ENCODE results near the gene SLC4A4. TPM values are rescaled to one million over a fixed set of nuclear protein-coding genes. Genes with fewer than 3 reads are reported as not detected.

SLC4A4 gene
- total RNA-seq, 2 experiments from 2014 or later = 0.08 to 0.14 TPM

DNA sequence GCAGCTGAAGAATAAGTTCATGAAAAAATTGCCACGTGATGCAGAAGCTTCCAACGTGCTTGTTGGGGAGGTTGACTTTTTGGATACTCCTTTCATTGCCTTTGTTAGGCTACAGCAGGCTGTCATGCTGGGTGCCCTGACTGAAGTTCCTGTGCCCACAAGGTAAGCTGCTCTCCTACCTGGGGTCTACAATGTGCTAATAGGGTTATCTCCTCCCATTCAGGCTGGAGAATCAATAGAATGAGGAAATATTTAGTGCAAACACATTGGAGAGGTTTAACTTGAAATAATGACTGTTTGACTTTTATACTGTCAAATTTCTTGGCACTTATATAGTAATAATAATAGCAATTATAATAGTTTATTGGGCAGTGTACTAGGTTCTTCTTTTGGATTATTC is 101.8 kb downstream of the SLC4A4 start:
- Histone ChIP-seq H3K9me3 (ENCODE audit: control insufficient read depth in 1 of 2, insufficient read depth in 1 of 2, low read length in 2 of 2) (peaks cover 0 to 5% of the 10 kb centered on the region in 2 experiments), H3K36me3 (ENCODE audit: insufficient read depth, low read length) (no peaks in the 10 kb centered on the region), H3K27ac (ENCODE audit: low read depth in 1 of 2, low read length in 2 of 2) (no peak overlapping the region), H3K4me3 (ENCODE audit: low read length) (no peak overlapping the region), H3K4me1 (ENCODE audit: insufficient read depth, low read length) (no peaks in the 10 kb centered on the region), H3K27me3 (ENCODE audit: control insufficient read depth in 1 of 2, insufficient read depth in 2 of 2, low read length in 2 of 2) (no peaks in the 10 kb centered on the region)
- TF ChIP-seq, protein P1, sequence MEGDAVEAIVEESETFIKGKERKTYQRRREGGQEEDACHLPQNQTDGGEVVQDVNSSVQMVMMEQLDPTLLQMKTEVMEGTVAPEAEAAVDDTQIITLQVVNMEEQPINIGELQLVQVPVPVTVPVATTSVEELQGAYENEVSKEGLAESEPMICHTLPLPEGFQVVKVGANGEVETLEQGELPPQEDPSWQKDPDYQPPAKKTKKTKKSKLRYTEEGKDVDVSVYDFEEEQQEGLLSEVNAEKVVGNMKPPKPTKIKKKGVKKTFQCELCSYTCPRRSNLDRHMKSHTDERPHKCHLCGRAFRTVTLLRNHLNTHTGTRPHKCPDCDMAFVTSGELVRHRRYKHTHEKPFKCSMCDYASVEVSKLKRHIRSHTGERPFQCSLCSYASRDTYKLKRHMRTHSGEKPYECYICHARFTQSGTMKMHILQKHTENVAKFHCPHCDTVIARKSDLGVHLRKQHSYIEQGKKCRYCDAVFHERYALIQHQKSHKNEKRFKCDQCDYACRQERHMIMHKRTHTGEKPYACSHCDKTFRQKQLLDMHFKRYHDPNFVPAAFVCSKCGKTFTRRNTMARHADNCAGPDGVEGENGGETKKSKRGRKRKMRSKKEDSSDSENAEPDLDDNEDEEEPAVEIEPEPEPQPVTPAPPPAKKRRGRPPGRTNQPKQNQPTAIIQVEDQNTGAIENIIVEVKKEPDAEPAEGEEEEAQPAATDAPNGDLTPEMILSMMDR (IDR thresholded peaks at IDR 0.05) = no peak
- ChIA-PET POLR2A (no interaction called here), CTCF (no interaction called here)
- no peak for ATAC-seq (ENCODE audit: poor library complexity)
- no peak for DNase-seq
- intact Hi-C loops (cut with DNase I, micrococcal nuclease) = no loop called here
- H3K27ac Mint-ChIP-seq = no peak overlapping the region
- no peaks in the 10 kb centered on the region for H3K36me3 Mint-ChIP-seq (ENCODE audit: low read depth)
- no peaks in the 10 kb centered on the region for H3K9me3 Mint-ChIP-seq
- no peak overlapping the region for H3K4me3 Mint-ChIP-seq
- no peaks in the 10 kb centered on the region for H3K4me1 Mint-ChIP-seq (ENCODE audit: low read depth)
- no peaks in the 10 kb centered on the region for H3K27me3 Mint-ChIP-seq

- Mint-ChIP-seq H3K4me3 (no peak overlapping the region), H3K9me3 (no peaks in the 10 kb centered on the region), H3K36me3 (ENCODE audit: low read depth) (no peaks in the 10 kb centered on the region), H3K27ac (no peak overlapping the region), H3K27me3 (no peaks in the 10 kb centered on the region), H3K4me1 (ENCODE audit: low read depth) (no peaks in the 10 kb centered on the region)
- H3K4me3 ChIP-seq (ENCODE audit: low read length) = no peak overlapping the region
- ChIA-PET CTCF (no interaction called here), POLR2A (no interaction called here)
- H3K27ac ChIP-seq (ENCODE audit: low read depth in 1 of 2, low read length in 2 of 2) = no peak overlapping the region
- H3K4me1 ChIP-seq (ENCODE audit: insufficient read depth, low read length) = no peaks in the 10 kb centered on the region
- ATAC-seq (ENCODE audit: poor library complexity) = no peak
- no peak for DNase-seq
- intact Hi-C loops (cut with DNase I, micrococcal nuclease) = no loop called here
- H3K27me3 ChIP-seq (ENCODE audit: control insufficient read depth in 1 of 2, insufficient read depth in 2 of 2, low read length in 2 of 2) = no peaks in the 10 kb centered on the region
- H3K36me3 ChIP-seq (ENCODE audit: insufficient read depth, low read length) = no peaks in the 10 kb centered on the region
- TF ChIP-seq, protein P1 (IDR thresholded peaks at IDR 0.05) = no peak
- H3K9me3 ChIP-seq (ENCODE audit: control insufficient read depth in 1 of 2, insufficient read depth in 1 of 2, low read length in 2 of 2) = peaks cover 0 to 5% of the 10 kb centered on the region in 2 experiments
These were observed 102.7 kb downstream of the SLC4A4 start for GRCh38 chr4:71441186-71442169.

DNA sequence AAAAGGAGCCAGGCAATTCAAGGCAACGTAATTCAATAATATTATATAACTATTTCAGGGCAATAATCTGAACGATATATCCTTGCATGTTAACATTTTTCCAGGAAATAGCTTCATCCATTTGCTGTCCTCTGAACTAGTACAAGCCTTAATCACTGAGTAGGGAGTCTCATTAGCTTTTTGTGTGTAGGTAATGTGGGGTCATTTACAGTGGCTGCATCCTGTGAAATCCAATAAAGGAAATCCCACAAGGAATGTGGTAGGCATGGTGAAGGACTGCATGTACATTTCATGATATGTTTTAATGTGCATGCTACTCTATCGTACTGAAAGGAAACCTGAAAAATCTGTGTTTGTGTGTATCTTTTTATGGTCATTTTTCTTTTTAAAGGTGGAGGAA is 103.5 kb downstream of the SLC4A4 start:
- TF ChIP-seq, protein P1 (IDR thresholded peaks at IDR 0.05) = no peak
- ChIA-PET POLR2A (no interaction called here), CTCF (no interaction called here)
- Mint-ChIP-seq H3K4me3 (no peak overlapping the region), H3K4me1 (ENCODE audit: low read depth) (no peaks in the 10 kb centered on the region), H3K36me3 (ENCODE audit: low read depth) (no peaks in the 10 kb centered on the region), H3K27ac (no peak overlapping the region), H3K27me3 (no peaks in the 10 kb centered on the region), H3K9me3 (no peaks in the 10 kb centered on the region)
- Histone ChIP-seq H3K27me3 (ENCODE audit: control insufficient read depth in 1 of 2, insufficient read depth in 2 of 2, low read length in 2 of 2) (no peaks in the 10 kb centered on the region), H3K9me3 (ENCODE audit: control insufficient read depth in 1 of 2, insufficient read depth in 1 of 2, low read length in 2 of 2) (peaks cover 0 to 5% of the 10 kb centered on the region in 2 experiments), H3K4me1 (ENCODE audit: insufficient read depth, low read length) (no peaks in the 10 kb centered on the region), H3K27ac (ENCODE audit: low read depth in 1 of 2, low read length in 2 of 2) (no peak overlapping the region), H3K4me3 (ENCODE audit: low read length) (no peak overlapping the region), H3K36me3 (ENCODE audit: insufficient read depth, low read length) (no peaks in the 10 kb centered on the region)
- no peak for DNase-seq
- no peak for ATAC-seq (ENCODE audit: poor library complexity)
- intact Hi-C loops (cut with DNase I, micrococcal nuclease) = no loop called here

Data from CD4-positive, alpha-beta T cell (primary cell).